GM12878 (cell line): Measurements from ENCODE around the gene MGLL. TPM values are rescaled to one million over a fixed set of nuclear protein-coding genes. Genes with fewer than 3 reads are reported as not detected.

ENCODE experiments used
- BCL11A ChIP-seq: IDR thresholded peaks from 2 replicates; pipeline ENCODE4 v1.6.1; 2011; ENCODE audit warnings: low read depth, low read length
- BRCA1 ChIP-seq: IDR thresholded peaks from 2 replicates; pipeline ENCODE4 v1.6.1; 2011; ENCODE audit warnings: low read depth, low read length, improper control_type of control experiment
- CBFB ChIP-seq: IDR thresholded peaks from 2 replicates; pipeline ENCODE4 v1.6.1; 2016; ENCODE audit warnings: antibody characterized with exemption, low read depth
- CHD2 ChIP-seq: IDR thresholded peaks from 2 replicates; pipeline ENCODE4 v1.6.1; 2011; ENCODE audit warnings: low read depth, low read length, improper control_type of control experiment, borderline replicate concordance
- CREM ChIP-seq: IDR thresholded peaks from 2 replicates; pipeline ENCODE4 v1.6.1; 2014; ENCODE audit warnings: antibody characterized with exemption, low read depth
- EED ChIP-seq: sonication (generic); IDR thresholded peaks from 2 replicates; pipeline ENCODE4 v1.6.1; 2016; ENCODE audit warnings: antibody characterized with exemption, low read depth
- FOXM1 ChIP-seq: IDR thresholded peaks from 2 replicates; pipeline ENCODE4 v1.6.1; 2012; ENCODE audit warnings: low read depth, mild to moderate bottlenecking, inconsistent platforms, low read length, moderate library complexity
- KAT2A ChIP-seq: conservative IDR thresholded peaks from 2 replicates; pipeline ENCODE4 v1.6.1; 2011; ENCODE audit warnings: low read depth, low read length; ENCODE audit not compliant: control insufficient read depth
- NBN ChIP-seq: fragments of 450-650 bp; IDR thresholded peaks from 2 replicates; pipeline ENCODE4 v1.6.1; 2016
- NFIC ChIP-seq: IDR thresholded peaks from 2 replicates; pipeline ENCODE4 v1.6.1; 2012; ENCODE audit warnings: low read depth, mild to moderate bottlenecking, inconsistent platforms, low read length, moderate library complexity
- NFXL1 ChIP-seq: fragments of 450-650 bp; IDR thresholded peaks from 2 replicates; pipeline ENCODE4 v1.6.1; 2017; ENCODE audit warnings: antibody characterized with exemption, mild to moderate bottlenecking, borderline replicate concordance
- NFYB ChIP-seq: IDR thresholded peaks from 2 replicates; pipeline ENCODE4 v1.6.1; 2011; ENCODE audit warnings: low read depth, mild to moderate bottlenecking, low read length, improper control_type of control experiment, moderate library complexity; ENCODE audit not compliant: insufficient read depth
- REST ChIP-seq: IDR thresholded peaks from 2 replicates; pipeline ENCODE4 v1.6.1; 2012; ENCODE audit warnings: mild to moderate bottlenecking, low read depth, low read length
- RUNX3 ChIP-seq: IDR thresholded peaks from 2 replicates; pipeline ENCODE4 v1.6.1; 2012; ENCODE audit warnings: low read length, inconsistent platforms
- SPI1 ChIP-seq: IDR thresholded peaks from 2 replicates; pipeline ENCODE4 v1.6.1; 2011; ENCODE audit warnings: low read depth, mild to moderate bottlenecking, low read length, moderate library complexity, borderline replicate concordance; ENCODE audit not compliant: insufficient read depth
- STAT3 ChIP-seq: IDR thresholded peaks from 2 replicates; pipeline ENCODE4 v1.6.1; 2011; ENCODE audit warnings: low read depth, low read length, improper control_type of control experiment
- TARDBP ChIP-seq: IDR thresholded peaks from 2 replicates; pipeline ENCODE4 v1.6.1; 2016; ENCODE audit warnings: borderline replicate concordance
- TBL1XR1 ChIP-seq: IDR thresholded peaks from 2 replicates; pipeline ENCODE4 v1.6.1; 2012; ENCODE audit warnings: low read depth, low read length, improper control_type of control experiment
- USF2 ChIP-seq: IDR thresholded peaks from 2 replicates; pipeline ENCODE4 v1.6.1; 2011; ENCODE audit warnings: low read depth, low read length, improper control_type of control experiment, borderline replicate concordance
- ZNF207 ChIP-seq: fragments of 450-650 bp; IDR thresholded peaks from 2 replicates; pipeline ENCODE4 v1.6.1; 2014; ENCODE audit warnings: antibody characterized with exemption, mild to moderate bottlenecking, borderline replicate concordance
- polyA plus RNA-seq, 11 experiments: library from polyadenylated mRNA; depleted of rRNA in 4 of 11; unstranded in 6 of 11; stranded (reverse) in 5 of 11; fragments of >200 nt; fragmentation: Nextera tagmentation in 4 of 11; fragmentation: Illumina TruSeq in 1 of 11; extraction: Ambion mirVana in 4 of 11; extraction: Trizol in 1 of 11; gene quantifications; 1 replicate in 1 of 11; 2 replicates in 10 of 11; pipeline versions ENCODE4 v1.2.1 to v1.2.3, GENCODE V29; 2011 to 2016; ENCODE audit warnings: inconsistent platforms in 2 of 11, missing spikeins in 2 of 11, low read depth in 1 of 11
- total RNA-seq, 4 experiments: library from RNA; depleted of rRNA in 3 of 4; stranded (reverse); fragments of >200 nt in 3 of 4; fragmentation: Illumina TruSeq in 1 of 4; extraction: Trizol in 1 of 4; gene quantifications; 2 replicates each; pipeline versions ENCODE4 v1.2.1 to v1.2.3, GENCODE V29; 2013 to 2021
- TF ChIP-seq, protein P1 (sequence below): fragments of 450-650 bp; IDR thresholded peaks from 2 replicates; pipeline ENCODE4 v1.6.1; 2018; ENCODE audit warnings: mild to moderate bottlenecking, low read depth, moderate library complexity; ENCODE audit not compliant: partially characterized antibody
- TF ChIP-seq, protein P2 (sequence below): IDR thresholded peaks from 2 replicates; pipeline ENCODE4 v1.6.1; 2012; ENCODE audit warnings: low read depth, low read length, improper control_type of control experiment

Gene MGLL
- total and polyA plus RNA-seq, 10 of the 15 experiments (the other 5 are each of a cell fraction or from before 2014, with no cell fraction given): 44.9 to 177 (median 72.9) TPM

GRCh38 chr3:127822682-127823425 is 539 bp upstream of the MGLL start (continued):
- TF ChIP-seq REST: 0 out of 2 replicates have a peak, but pooled peaks have one; percentile 0
- no peak for TF ChIP-seq CHD2
- TF ChIP-seq EED: peak; percentile 10; the same call in 1 of the 2 replicates
- no peak for TF ChIP-seq TBL1XR1
- no peak for TF ChIP-seq NFXL1
- no peak for TF ChIP-seq RUNX3
- TF ChIP-seq, protein P1, sequence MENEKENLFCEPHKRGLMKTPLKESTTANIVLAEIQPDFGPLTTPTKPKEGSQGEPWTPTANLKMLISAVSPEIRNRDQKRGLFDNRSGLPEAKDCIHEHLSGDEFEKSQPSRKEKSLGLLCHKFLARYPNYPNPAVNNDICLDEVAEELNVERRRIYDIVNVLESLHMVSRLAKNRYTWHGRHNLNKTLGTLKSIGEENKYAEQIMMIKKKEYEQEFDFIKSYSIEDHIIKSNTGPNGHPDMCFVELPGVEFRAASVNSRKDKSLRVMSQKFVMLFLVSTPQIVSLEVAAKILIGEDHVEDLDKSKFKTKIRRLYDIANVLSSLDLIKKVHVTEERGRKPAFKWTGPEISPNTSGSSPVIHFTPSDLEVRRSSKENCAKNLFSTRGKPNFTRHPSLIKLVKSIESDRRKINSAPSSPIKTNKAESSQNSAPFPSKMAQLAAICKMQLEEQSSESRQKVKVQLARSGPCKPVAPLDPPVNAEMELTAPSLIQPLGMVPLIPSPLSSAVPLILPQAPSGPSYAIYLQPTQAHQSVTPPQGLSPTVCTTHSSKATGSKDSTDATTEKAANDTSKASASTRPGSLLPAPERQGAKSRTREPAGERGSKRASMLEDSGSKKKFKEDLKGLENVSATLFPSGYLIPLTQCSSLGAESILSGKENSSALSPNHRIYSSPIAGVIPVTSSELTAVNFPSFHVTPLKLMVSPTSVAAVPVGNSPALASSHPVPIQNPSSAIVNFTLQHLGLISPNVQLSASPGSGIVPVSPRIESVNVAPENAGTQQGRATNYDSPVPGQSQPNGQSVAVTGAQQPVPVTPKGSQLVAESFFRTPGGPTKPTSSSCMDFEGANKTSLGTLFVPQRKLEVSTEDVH: no peak
- no peak for TF ChIP-seq BRCA1
- peak; percentile 62; the same call in 1 of the 2 replicates for TF ChIP-seq TARDBP
- no peak for TF ChIP-seq STAT3
- TF ChIP-seq, protein P2, sequence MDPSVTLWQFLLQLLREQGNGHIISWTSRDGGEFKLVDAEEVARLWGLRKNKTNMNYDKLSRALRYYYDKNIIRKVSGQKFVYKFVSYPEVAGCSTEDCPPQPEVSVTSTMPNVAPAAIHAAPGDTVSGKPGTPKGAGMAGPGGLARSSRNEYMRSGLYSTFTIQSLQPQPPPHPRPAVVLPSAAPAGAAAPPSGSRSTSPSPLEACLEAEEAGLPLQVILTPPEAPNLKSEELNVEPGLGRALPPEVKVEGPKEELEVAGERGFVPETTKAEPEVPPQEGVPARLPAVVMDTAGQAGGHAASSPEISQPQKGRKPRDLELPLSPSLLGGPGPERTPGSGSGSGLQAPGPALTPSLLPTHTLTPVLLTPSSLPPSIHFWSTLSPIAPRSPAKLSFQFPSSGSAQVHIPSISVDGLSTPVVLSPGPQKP: no peak
- TF ChIP-seq ZNF207: no peak
- 0 out of 2 replicates have a peak, but pooled peaks have one; percentile 20 for TF ChIP-seq NBN
- no peak for TF ChIP-seq USF2
- TF ChIP-seq FOXM1: no peak
- no peak for TF ChIP-seq CBFB
- no peak for TF ChIP-seq NFYB
- TF ChIP-seq SPI1: no peak
- no peak for TF ChIP-seq KAT2A
- no peak; the same call in 1 of the 2 replicates for TF ChIP-seq NFIC
- no peak for TF ChIP-seq BCL11A
- TF ChIP-seq CREM: 0 out of 2 replicates have a peak, but pooled peaks have one; percentile 28
